Stimulated activated CD4-positive, alpha-beta T cell treated with anti-CD3 and anti-CD28 coated beads, Interleukin-1b, Interleukin-23, amount 100 ng/mL, for 1 hour (primary cell): ENCODE results near the gene AIMP1.

ENCODE experiments used
- DNase-seq, 2 donors: peaks; one replicate each; pipeline ENCODE4 v3.0.0-alpha.2; 2020; ENCODE audit warnings: low read depth in 2 of 2

The AIMP1 gene

GRCh38 chr4:106315968-106316772, at the start of gene AIMP1, which contains the start of gene TBCK:
Gene AIMP1 (plus strand): TSS chr4:106316550. CDS start chr4:106325010, 8,460 bp downstream.
Gene TBCK (minus strand): TSS chr4:106316209. CDS start chr4:106308960, 7,249 bp downstream.
- DNase-seq, result peak; percentile 69 to 71

DNA sequence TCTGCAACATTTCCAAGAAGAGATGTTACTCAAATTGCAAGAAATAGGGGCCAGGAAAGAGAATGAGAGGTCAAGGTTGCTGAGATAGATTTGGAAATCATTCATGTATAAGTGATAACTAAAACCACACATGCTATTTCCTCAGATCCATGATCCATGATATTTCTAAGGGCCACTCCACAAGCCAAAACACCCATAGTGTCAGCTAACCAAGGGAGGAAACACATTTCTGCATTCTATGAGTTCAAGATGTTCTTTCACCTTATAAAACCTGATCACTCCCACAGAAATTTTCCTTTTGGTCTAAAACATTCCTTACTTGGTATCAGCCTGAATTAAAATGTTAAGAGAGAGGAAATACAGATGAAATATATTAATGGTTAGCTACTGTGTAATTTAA, 47.6 kb upstream of the AIMP1 start:
- no peak for DNase-seq

DNA sequence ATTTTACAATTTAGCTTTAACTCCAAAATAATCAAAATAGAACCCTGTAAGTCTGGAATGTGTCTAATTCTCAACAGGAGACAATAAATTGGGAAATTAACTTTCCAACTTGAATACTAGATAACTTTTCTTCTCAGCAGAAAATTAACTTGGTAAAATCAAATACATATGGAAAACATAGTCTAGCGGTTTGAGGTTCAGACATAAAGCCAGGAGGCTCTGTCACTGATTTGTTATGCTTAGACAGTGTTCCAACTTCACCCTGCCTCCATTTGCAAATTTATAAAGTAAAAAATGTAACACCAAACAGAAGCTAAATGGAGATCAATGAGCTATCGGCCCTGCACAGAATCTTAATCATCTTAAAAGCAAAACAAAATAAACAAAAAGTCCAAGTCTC, 46.6 kb upstream of the AIMP1 start:
- DNase-seq, result no peak

- no peak for DNase-seq
Measured at GRCh38 chr4:106270736-106271135, 45.6 kb upstream of the AIMP1 start.

GRCh38 chr4:106273831-106274230, 42.5 kb upstream of the AIMP1 start:
- DNase-seq, result no peak

- DNase-seq, result no peak
Measured at GRCh38 chr4:106277140-106277675, 39.1 kb upstream of the AIMP1 start.

DNA sequence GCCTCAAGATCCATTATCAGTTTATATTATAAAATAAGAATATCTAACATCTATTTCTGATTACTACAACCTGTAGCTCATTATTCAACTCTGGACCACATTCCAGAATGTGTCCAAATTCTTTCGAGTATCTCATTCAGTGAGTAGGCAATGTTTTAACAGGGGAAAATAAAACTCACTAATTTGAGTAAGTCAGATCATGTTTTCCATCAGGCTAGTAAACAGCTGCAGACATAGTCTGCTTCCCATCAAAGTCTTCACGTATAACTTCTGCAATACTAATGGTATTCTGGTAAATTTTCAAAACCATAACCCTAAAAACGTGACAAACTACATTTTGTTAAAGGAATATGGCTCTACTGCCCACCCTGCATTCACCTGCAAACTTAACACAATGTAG, 32.1 kb upstream of the AIMP1 start:
- no peak for DNase-seq

DNA sequence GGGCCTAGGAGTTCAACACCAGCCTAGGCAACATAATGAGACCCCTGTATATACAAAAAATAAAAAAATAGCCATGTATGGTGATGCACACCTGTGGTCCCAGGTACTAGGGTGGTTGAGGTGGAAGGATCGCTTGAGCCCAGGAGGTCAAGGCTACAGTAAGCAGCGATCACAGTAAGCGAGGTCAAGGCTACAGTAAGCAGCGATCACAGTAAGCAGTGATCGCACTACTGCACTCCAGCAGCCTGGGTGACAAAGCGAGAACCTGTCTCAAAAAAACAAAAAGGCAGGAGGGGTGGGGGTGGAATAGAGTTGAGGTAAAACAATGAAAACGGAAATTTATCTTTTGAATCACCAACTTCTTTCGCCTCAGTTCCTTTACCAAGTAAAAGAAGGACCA, 29.7 kb upstream of the AIMP1 start:
- DNase-seq, result no peak

DNA sequence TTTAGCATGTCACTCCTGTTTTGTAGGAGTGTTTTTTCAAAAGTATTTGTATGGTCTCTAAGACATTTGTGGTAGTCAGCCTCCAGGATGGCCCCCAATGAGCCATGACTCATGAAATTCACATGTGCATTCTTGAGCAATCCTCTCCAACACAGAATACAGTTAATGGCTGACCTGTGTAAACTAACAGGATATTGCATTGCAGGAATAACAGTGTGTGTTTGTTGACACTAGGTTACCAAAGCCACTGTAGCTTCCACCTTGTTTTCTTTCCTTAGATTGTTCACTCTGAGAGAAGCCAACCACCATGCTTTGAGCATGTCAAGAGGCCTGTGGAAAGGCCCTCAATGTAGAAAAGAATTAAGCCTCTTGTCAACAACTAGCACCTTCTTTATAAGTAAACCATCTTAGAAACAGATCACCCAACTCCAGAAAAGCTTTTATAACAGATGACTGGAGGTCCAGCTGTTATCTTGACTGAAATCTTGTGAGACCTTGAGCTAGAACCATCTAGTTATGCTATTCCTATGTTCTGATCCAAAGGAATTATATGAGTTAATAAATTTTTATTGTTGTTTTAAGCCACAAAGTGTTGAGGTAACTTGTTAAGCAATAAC, 28.9 kb upstream of the AIMP1 start:
- no peak for DNase-seq

DNA sequence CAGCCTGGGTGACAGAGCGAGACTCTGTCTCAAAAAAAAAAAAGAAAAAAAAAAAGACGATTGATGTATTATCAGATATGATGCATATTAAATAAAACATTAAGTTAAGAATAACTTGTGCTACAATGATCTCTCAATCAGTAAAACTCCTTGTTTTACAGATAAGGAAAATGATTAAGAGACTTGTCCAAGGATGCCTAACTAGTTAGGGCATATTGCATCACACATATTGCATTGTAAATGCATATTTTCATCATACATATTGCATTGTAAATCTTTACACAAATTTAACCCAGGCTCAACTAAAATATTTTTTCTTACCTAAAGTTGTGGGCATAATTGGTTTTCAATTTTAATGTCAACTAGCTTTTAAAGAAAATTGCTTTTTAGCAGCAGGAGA, 26.6 kb upstream of the AIMP1 start:
- no peak for DNase-seq

DNA sequence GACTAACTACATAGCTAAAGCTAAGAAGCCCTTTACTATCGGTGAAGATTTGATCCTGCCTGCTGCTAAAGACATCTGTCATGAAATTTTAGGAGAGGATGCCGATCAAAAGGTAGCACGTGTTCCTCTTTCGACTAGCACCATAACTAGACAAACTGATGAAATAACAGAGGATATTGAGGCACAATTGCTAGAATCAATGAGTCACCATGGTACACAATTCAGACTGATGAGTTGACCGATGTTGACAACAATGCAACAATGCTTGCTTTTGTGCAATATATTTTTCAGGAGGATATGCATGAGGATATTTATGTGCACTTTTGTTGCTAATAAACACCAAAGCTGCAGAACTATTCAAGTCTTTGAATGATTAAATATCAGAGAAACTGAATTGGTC, 24.7 kb upstream of the AIMP1 start:
- no peak for DNase-seq

DNA sequence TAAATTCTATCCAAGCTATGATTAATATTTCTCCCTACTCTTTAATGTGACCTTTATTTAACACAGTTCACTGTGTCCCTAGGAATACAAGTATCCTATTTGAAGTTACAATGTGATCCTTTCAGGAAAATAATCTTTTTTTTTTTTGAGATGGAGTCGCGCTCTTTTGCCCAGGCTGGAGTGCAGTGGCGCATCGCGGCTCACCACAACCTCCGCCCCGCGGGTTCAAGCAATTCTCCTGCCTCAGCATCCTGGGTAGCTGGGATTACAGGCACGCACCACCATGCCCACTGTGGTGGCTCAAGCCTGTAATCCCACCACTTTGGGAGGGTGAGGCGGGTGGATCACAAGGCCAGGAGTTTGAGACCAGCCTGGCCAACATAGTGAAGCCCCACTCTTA, 22.3 kb upstream of the AIMP1 start:
- no peak for DNase-seq

- DNase-seq, result no peak
Measured at GRCh38 chr4:106297245-106298035, 18.9 kb upstream of the AIMP1 start.

DNA sequence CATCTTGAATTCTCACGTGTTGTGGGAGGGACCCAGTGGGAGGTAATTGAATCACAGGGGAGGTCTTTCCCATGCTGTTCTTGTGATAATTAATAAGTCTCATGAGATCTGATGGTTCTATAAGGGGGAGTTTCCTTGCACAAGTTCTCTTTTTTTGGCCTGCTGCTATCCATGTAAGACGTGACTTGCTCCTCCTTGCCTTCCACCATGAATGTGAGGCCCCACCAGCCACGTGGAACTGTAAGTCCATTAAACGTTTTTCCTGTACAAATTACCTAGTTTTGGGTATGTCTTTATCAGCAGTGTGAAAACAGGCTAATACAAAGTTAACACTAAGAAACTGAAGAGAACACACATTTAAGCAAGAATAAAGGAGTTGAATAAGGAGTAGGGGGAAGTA, 16.4 kb upstream of the AIMP1 start:
- DNase-seq, result no peak

DNA sequence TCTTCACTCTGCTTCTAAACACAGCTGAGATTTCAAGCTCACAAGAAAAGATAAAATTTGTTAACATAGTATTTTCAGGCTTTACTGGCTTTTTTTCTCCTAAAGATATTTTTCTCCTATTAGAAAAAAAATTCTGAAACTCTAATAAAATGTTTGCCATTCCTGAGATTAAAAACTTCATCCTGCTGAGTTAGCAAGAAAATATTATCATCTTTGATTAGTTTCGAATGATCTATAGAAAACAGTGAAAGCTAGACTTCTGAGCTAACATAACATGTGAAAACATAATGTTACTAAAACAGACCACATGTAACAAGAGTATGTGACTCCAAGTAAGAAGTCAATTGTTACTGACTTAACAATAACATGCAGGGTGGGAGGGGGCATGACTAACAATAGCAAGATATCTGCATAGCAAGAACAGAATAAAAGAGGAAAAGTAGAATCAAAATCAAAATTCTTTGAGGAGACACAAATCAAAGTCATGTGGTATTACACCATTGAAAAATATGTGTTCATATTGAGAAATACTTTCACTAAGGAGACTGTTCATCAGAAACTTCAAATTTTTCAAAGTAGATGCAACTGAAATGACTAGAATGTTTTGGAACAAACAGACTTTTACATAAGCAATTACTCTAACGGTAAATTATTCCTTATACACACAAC, 14.8 kb upstream of the AIMP1 start:
- DNase-seq, result no peak

- no peak for DNase-seq
Measured at GRCh38 chr4:106302062-106302438, 14.3 kb upstream of the AIMP1 start.

- no peak for DNase-seq
Measured at GRCh38 chr4:106303548-106304281, 12.6 kb upstream of the AIMP1 start.

- no peak for DNase-seq
Measured at GRCh38 chr4:106304632-106305031, 11.7 kb upstream of the AIMP1 start.

GRCh38 chr4:106305435-106306055, 10.8 kb upstream of the AIMP1 start:
- no peak for DNase-seq

DNA sequence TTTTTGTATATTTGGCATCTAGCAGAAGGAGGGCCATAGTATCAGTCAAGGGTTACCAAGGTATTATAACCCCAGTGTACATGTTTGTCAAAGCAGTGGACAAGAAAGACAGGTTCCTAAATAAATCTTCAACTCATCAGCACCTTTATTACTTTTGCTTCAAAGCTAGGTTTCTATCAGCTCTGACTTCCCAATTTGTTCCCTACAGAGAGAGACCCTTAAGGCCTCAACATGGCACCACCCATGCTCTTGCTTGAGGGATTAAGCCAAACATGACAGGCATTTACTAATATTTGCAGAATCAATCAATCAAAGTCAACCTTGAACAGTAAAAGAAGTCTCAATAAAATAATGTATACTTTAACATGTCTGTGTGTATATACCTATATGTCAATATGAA, 9.8 kb upstream of the AIMP1 start:
- no peak for DNase-seq

DNA sequence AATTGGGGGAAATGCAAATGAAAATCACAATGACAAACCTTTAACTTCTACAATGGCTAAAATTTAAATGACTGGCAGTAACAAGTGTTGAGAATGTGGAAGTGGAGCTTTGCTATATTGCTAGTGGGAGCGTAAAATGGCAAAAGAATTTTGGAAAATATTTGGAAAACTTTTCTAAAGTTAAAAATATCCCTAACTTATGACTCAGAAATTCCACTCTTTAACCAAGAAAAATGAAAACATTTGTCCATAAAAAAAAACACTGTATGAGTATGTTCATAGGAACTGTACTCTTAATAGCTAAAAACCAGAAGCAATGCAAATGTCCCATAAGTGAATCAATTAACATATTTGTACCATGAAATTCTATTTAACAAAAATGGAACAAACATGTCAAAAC, 4.0 kb upstream of the AIMP1 start:
- no peak for DNase-seq
